Stimulated activated CD4-positive, alpha-beta T cell treated with anti-CD3 and anti-CD28 coated beads, TNF-alpha, amount 100 ng/mL, for 1 hour (primary cell): Measurements from ENCODE around the gene RSKR.
"Not testable (repeated sequence)": the region's sequence is repeated elsewhere in the genome, so short reads cannot be mapped to it uniquely, and the experiment has no call there.

Source experiments
- DNase-seq, 3 donors: peaks; one replicate each; pipeline ENCODE4 v3.0.0-alpha.2; 2020; ENCODE audit warnings: low read depth in 3 of 3, low spot score in 1 of 3

The RSKR gene

GRCh38 chr17:28613931-28614381 lies at the start of gene RSKR:
RSKR (minus strand) TSS chr17:28614185; CDS start chr17:28614161, 24 bp downstream.
- no peak for DNase-seq

- DNase-seq = no peak
These were observed 49.7 kb upstream of the RSKR start for GRCh38 chr17:28663723-28664122.

- no peak for DNase-seq
These were observed 48.5 kb upstream of the RSKR start for GRCh38 chr17:28662527-28662829.

- peak; percentile 66 to 95 (median 80) for DNase-seq
These were observed 47.9 kb upstream of the RSKR start, which contains the start of the genes SDF2 and SUPT6H for GRCh38 chr17:28661635-28662526. SDF2 (minus strand) TSS chr17:28661906; CDS start chr17:28661876, 30 bp downstream. SUPT6H (plus strand) TSS chr17:28662205; CDS start chr17:28673402, 11,197 bp downstream.

GRCh38 chr17:28659497-28659881 lies 45.5 kb upstream of the RSKR start:
- DNase-seq = not testable (repeated sequence)

GRCh38 chr17:28658766-28659496 lies 44.9 kb upstream of the RSKR start:
- not testable (repeated sequence) for DNase-seq

GRCh38 chr17:28658342-28658741 lies 44.4 kb upstream of the RSKR start:
- not testable (repeated sequence) for DNase-seq

GRCh38 chr17:28657756-28658155 lies 43.8 kb upstream of the RSKR start:
- no peak for DNase-seq

GRCh38 chr17:28655160-28655559 lies 41.2 kb upstream of the RSKR start:
- no peak for DNase-seq

GRCh38 chr17:28648698-28649097 lies 34.7 kb upstream of the RSKR start:
- DNase-seq = no peak

GRCh38 chr17:28646039-28646754 lies 32.2 kb upstream of the RSKR start:
- no peak for DNase-seq

- no peak for DNase-seq
These were observed 31.6 kb upstream of the RSKR start for GRCh38 chr17:28645576-28645939.

- DNase-seq = peak; percentile 88 to 92 (median 91)
These were observed 31.0 kb upstream of the RSKR start, which contains the start of gene BLTP2 for GRCh38 chr17:28644787-28645575. BLTP2 (minus strand) TSS chr17:28645158; CDS start chr17:28645056, 102 bp downstream.

GRCh38 chr17:28643983-28644786 lies 30.2 kb upstream of the RSKR start:
- peak in 1 of 3 donors; percentile 15 for DNase-seq

- no peak for DNase-seq
These were observed 27.6 kb upstream of the RSKR start for GRCh38 chr17:28641579-28641978.

GRCh38 chr17:28635506-28635905 lies 21.5 kb upstream of the RSKR start:
- no peak for DNase-seq

- DNase-seq = no peak
These were observed 20.4 kb upstream of the RSKR start for GRCh38 chr17:28634206-28634865.

- DNase-seq = no peak
These were observed 12.8 kb upstream of the RSKR start for GRCh38 chr17:28626818-28627217.

- DNase-seq = no peak
These were observed 10.2 kb upstream of the RSKR start for GRCh38 chr17:28624148-28624547.
